Stomach (tissue), 9 donors: ENCODE measurements around the gene PFDN6. TPM values are rescaled to one million over a fixed set of nuclear protein-coding genes. Genes with fewer than 3 reads are reported as not detected.
"Not testable (repeated sequence)": the region's sequence is repeated elsewhere in the genome, so short reads cannot be mapped to it uniquely, and the experiment has no call there.

Source experiments
- DNase-seq, 2 donors: peaks; one replicate each; pipeline versions ENCODE4 v3.0.0 to v3.0.0-alpha.2; 2013 to 2019
- H3K27ac ChIP-seq, 5 donors: fragments of 200-600 bp in 4 of 5; sonication (generic) in 4 of 5; one replicate each; pipeline ENCODE4 v1.5.1; 2013 to 2019; ENCODE audit warnings: mild to moderate bottlenecking in 1 of 5, moderate library complexity in 1 of 5
- H3K27me3 ChIP-seq, 3 donors: fragments of 200-600 bp; sonication (generic); one replicate each; pipeline ENCODE4 v1.5.1; 2017 to 2019; ENCODE audit warnings: mixed run types in 1 of 3
- H3K36me3 ChIP-seq, 4 donors: fragments of 200-600 bp; sonication (generic); 1 replicate in 3 of 4; 2 replicates in 1 of 4; pipeline ENCODE4 v1.5.1; 2016 to 2019
- H3K4me1 ChIP-seq, 4 donors: fragments of 200-600 bp; sonication (generic); one replicate each; pipeline ENCODE4 v1.5.1; 2016 to 2019
- H3K4me3 ChIP-seq, 4 donors: fragments of 200-600 bp; sonication (generic) in 3 of 4; one replicate each; pipeline ENCODE4 v1.5.1; 2016 to 2019; ENCODE audit warnings: mild to moderate bottlenecking in 1 of 4
- H3K9me3 ChIP-seq, 4 donors: fragments of 200-600 bp; sonication (generic); one replicate each; pipeline ENCODE4 v1.5.1; 2016 to 2019
- EP300 ChIP-seq: sonication (generic); formaldehyde crosslinking; IDR thresholded peaks from one replicate; pipeline ENCODE4 v1.6.1; 2017; ENCODE audit warnings: antibody characterized with exemption
- POLR2A ChIP-seq, 4 donors: fragments of 450-650 bp; IDR thresholded peaks; one replicate each; pipeline ENCODE4 v1.6.1; 2016; ENCODE audit warnings: antibody characterized with exemption in 4 of 4, control low read depth in 2 of 4, mild to moderate bottlenecking in 1 of 4, moderate library complexity in 1 of 4
- POLR2AphosphoS5 ChIP-seq, 3 donors: sonication (generic); formaldehyde crosslinking; IDR thresholded peaks; one replicate each; pipeline ENCODE4 v1.6.1; 2016; ENCODE audit warnings: antibody characterized with exemption in 3 of 3
- WGBS, 5 donors: extraction: QIAGEN DNeasy Blood & Tissue Kit in 3 of 5; methylation state at CpG; one replicate each; pipeline versions ENCODE4 v1.1.5 to v1.1.7; 2013 to 2018; 5-methylcytosine and 5-hydroxymethylcytosine counted together
- intact Hi-C: fragments of 100-400 bp; cut with DNase I; formaldehyde crosslinking; loops from one replicate; pipeline ENCODE4 v1.15.1; 2023; ENCODE audit warnings: low total_unique reads
- polyA plus RNA-seq, 3 donors: library from polyadenylated mRNA; stranded (reverse); fragments of 200-250 nt; gene quantifications; one replicate each; pipeline ENCODE4 v1.2.3, GENCODE V29; 2013
- total RNA-seq, 5 donors: library from RNA; depleted of rRNA; stranded (reverse); fragments of >200 nt; gene quantifications; one replicate each; pipeline versions ENCODE4 v1.1.0 to v1.2.3, GENCODE V29; 2014 to 2016
- TF ChIP-seq, protein P1 (sequence below), 7 experiments: fragments of 450-650 bp in 4 of 7; fragments of 200-600 bp in 3 of 7; sonication (generic) in 3 of 7; IDR thresholded peaks; one replicate each; pipeline ENCODE4 v1.5.1; 2016 to 2019; ENCODE audit warnings: antibody characterized with exemption in 7 of 7, control low read depth in 2 of 7, mild to moderate bottlenecking in 1 of 7
- donor health status: healthy with polysubstance abuse.
- donor health status: Bipolar disorder and iron deficiency.
- donor health status: healthy.

PFDN6 gene
- total and polyA plus RNA-seq, 8 donors: 9.7 to 265 (median 32.9) TPM; not detected in 1

DNA sequence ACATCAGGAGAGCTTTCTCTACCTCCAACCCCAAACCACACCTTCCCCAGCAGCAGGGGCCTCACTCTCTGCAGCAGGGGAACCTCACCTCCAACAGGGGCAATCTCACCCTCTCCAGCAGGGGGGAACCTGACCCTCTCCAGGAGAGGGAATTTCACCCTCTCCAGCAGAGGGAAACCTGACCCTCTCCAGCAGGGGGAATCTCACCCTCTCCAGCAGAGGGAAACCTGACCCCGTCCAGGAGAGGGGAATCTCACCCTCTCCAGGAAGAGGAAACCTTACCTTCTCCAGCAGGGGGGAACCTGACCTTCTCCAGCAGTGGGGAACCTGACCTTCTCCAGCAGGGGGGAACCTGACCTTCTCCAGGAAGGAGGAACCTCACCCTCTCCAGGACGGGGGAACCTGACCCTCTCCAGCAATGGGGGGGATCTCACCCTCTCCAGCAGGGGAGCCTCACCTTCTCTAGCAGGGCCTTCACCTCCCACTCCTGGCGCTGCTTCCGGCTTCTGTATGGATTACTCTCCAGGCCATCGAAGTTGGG, 9.4 kb upstream of the PFDN6 start:
- intact Hi-C loops: no loop called here
- Histone ChIP-seq H3K9me3 (no peaks in the 10 kb centered on the region), H3K4me3 (no peak overlapping the region), H3K4me1 (peaks cover 32 to 54% (median 45%) of the 10 kb centered on the region in 4 donors), H3K27me3 (no peaks in the 10 kb centered on the region), H3K27ac (peak overlapping the region in 3 of 5 donors; percentile 32 to 97 (median 44)), H3K36me3 (peaks cover 42 to 84% (median 83%) of the 10 kb centered on the region in 4 donors)
- WGBS, 5 donors: 44 to 55% (median 48%) methylated on average over 2 to 5 of the region's 5 CpGs
- DNase-seq: peak in 1 of 2 donors; percentile 78
- TF ChIP-seq POLR2AphosphoS5 (IDR thresholded peaks at IDR 0.05): no peak
- TF ChIP-seq, protein P1, sequence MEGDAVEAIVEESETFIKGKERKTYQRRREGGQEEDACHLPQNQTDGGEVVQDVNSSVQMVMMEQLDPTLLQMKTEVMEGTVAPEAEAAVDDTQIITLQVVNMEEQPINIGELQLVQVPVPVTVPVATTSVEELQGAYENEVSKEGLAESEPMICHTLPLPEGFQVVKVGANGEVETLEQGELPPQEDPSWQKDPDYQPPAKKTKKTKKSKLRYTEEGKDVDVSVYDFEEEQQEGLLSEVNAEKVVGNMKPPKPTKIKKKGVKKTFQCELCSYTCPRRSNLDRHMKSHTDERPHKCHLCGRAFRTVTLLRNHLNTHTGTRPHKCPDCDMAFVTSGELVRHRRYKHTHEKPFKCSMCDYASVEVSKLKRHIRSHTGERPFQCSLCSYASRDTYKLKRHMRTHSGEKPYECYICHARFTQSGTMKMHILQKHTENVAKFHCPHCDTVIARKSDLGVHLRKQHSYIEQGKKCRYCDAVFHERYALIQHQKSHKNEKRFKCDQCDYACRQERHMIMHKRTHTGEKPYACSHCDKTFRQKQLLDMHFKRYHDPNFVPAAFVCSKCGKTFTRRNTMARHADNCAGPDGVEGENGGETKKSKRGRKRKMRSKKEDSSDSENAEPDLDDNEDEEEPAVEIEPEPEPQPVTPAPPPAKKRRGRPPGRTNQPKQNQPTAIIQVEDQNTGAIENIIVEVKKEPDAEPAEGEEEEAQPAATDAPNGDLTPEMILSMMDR (IDR thresholded peaks at IDR 0.05): peak in 4 of 7 experiments; percentile 24 to 61 (median 40)

DNA sequence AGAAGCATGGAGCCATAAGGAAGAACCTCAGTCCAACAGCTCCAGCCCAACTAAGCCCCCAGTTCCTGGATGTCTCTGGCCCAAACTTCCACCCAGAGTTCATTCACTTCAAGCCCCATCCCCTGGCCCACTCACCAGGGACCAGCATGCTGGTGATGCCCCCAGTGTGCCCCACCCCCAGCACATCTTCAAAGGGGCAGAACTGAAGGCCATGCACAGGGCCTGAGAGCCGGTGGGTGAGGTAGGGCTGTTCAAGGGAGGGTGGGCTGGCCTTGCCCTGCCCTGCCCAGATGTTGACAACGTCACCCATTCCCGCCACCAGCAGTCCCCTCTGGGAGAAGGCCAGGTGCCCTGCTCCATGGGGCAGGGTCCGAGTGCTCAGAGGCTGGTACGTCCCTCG, 8.9 kb upstream of the PFDN6 start:
- peak overlapping the region in 3 of 5 donors; percentile 32 to 62 (median 44) for H3K27ac ChIP-seq
- WGBS, 5 donors: 85 to 90% (median 87%) methylated on average over 5 to 6 of the region's 6 CpGs
- TF ChIP-seq EP300 (no peak), POLR2AphosphoS5 (IDR thresholded peaks at IDR 0.05) (no peak), POLR2A (IDR thresholded peaks at IDR 0.05) (no peak)
- TF ChIP-seq, protein P1 (IDR thresholded peaks at IDR 0.05): no peak

DNA sequence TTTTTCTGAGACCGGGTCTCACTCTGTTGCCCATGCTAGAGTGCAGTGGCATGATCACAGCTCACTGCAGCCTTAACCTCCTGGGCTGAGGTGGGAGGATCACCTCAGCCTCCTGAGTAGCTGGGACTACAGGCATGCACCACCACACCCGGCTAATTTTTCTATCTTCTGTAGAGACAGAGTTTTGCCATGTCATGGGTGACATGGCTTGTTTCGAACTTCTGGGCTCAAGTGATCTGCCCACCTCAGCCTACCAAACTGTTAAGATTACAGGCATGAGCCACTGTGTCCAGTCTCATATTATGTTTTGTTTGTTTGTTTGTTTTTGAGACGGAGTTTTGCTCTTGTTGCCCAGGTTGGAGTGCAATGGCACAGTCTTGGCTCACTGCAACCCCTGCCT, 4.2 kb upstream of the PFDN6 start:
- Histone ChIP-seq H3K4me1 (peaks cover 14 to 27% (median 22%) of the 10 kb centered on the region in 4 donors), H3K36me3 (peaks cover 27 to 77% (median 75%) of the 10 kb centered on the region in 4 donors)
- H3K27ac ChIP-seq, H3K4me3 ChIP-seq, H3K9me3 ChIP-seq, H3K27me3 ChIP-seq, DNase-seq, intact Hi-C loops: not testable (repeated sequence)
- WGBS, 5 donors: 87 to 96% (median 90%) methylated on average over 4 of the region's 4 CpGs

More for the DNA sequence above, 8.9 kb upstream of the PFDN6 start:
- Histone ChIP-seq H3K4me1 (peaks cover 27 to 49% (median 40%) of the 10 kb centered on the region in 4 donors), H3K36me3 (peaks cover 37 to 84% (median 83%) of the 10 kb centered on the region in 4 donors), H3K9me3 (no peaks in the 10 kb centered on the region), H3K27me3 (no peaks in the 10 kb centered on the region), H3K4me3 (no peak overlapping the region)
- DNase-seq: no peak
- intact Hi-C loops: no loop called here

DNA sequence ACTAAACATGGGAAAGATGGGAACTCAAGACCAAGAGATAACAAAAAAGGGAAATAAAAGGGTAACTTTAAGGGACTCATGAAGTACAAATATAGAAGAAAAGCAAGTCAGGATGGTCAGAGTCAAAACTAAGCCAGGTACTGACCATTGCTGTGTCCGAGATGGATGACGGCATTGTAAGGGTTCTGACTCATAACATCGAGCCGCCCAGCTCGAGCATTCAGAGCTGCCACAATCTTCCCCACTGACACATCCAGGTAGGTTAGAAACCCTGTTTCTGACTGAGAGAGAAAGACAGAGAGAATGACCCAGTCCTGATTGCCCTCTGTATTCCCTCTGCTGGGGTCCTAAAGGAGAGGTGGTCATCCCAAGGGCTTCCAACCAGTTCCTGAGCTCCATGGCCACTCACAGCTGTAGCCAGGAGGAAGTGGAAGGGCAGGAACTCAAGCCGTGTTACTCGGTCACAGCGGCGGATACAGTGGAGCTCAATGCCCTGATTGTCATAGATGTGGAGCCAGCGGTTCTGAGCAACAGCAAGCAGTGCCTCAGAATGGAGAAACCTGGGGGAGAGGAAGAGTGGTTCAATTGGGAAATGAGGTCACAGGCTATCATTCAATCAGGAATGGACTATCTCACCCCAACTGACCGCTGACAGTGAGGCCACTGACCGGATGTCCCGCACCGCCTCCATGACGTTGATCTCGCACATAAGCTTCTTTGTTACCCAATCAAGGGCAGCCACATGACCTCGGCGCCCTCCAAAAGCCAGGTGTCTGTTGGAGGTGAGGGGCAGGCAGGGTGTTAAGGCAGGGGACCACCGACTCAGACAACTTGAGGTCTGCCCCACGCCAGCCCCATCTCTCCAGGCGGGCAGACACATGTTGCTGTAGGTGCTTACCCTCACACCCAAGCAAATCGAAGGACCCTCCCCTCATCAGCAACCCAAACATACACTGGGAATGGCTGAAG, 2.2 kb upstream of the PFDN6 start:
- H3K4me1 ChIP-seq: peaks cover 20 to 32% (median 30%) of the 10 kb centered on the region in 4 donors
- H3K4me3 ChIP-seq: no peak overlapping the region
- H3K36me3 ChIP-seq: peaks cover 27 to 73% (median 70%) of the 10 kb centered on the region in 4 donors
- TF ChIP-seq POLR2AphosphoS5 (IDR thresholded peaks at IDR 0.05): no peak
- no peak for TF ChIP-seq POLR2A (IDR thresholded peaks at IDR 0.05)
- no peak for TF ChIP-seq EP300
- TF ChIP-seq, protein P1 (IDR thresholded peaks at IDR 0.05): no peak
- no peak overlapping the region for H3K27ac ChIP-seq
- DNase-seq: no peak
- H3K27me3 ChIP-seq: no peaks in the 10 kb centered on the region
- no peaks in the 10 kb centered on the region for H3K9me3 ChIP-seq
- intact Hi-C loops: no loop called here
- WGBS, 5 donors: 90 to 94% (median 92%) methylated on average over 22 of the region's 22 CpGs
